Measurements from ENCODE around the gene OTUB2. TPM values are rescaled to one million over a fixed set of nuclear protein-coding genes. Genes with fewer than 3 reads are reported as not detected.
A peak's percentile ranks its signal among the peaks of the same experiment; 100 is the strongest.

OTUB2 gene
- not detected for total RNA-seq
- polyA plus RNA-seq (2013, experiment 1 of 2) = 0.29 TPM
- 0.68 TPM for polyA plus RNA-seq (2013, experiment 2 of 2)
- 0 to 3.8 (median 0.68) reads per million in 172 experiments for total RNA-seq

DNA sequence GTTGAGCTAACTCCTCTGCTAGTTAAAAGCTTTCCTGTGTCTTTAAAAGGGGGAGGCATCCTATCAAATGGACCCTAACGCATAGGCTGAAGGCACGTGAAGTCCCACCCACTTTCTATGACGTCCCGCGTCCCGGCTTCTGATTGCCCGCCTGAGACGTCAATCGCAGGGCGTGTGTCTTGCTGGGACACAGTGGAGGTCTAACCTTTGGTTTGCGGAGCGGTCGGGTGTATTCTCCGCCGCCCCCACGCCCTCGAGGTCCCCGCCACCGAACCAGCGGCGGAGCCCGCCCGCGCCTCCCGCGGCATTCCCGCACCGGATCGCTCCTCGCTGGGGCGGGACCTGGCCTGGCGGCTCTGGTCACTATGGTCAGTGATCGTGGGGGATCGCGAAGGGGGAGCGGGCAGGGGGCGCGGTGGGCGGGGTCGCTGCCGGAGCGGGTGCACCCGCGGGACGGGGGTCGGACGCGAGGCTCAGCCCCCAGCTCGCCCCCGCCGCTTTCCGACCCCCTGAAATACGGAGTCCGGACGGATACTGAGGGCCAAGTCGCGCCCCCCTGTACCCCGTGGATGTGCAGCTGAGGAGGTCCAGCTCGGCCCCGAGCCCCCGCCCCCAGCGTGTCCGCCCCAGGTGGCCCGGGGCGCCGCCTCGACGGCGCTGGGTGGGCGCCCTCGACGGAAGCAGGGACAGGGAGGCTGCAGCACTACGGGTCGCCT lies at the start of gene OTUB2:
Gene OTUB2 (plus strand): TSS at position 168 of the 716 bp plus-strand sequence. CDS start 198 bp downstream, at position 366.
- H3K4me3 Mint-ChIP-seq = peak within 1 kb of the TSS; percentile 81
- peaks cover 32% of the 10 kb centered on the region for H3K4me1 Mint-ChIP-seq (ENCODE audit: low read depth)
- H3K36me3 Mint-ChIP-seq (ENCODE audit: low read depth) = no peaks in the 10 kb centered on the region
- Histone ChIP-seq H3K9me3 (ENCODE audit: control insufficient read depth in 1 of 2, insufficient read depth in 1 of 2, low read length in 2 of 2) (no peaks in the 10 kb centered on the region), H3K36me3 (ENCODE audit: insufficient read depth, low read length) (no peaks in the 10 kb centered on the region), H3K4me3 (ENCODE audit: low read length) (peak within 1 kb of the TSS; percentile 31), H3K27me3 (ENCODE audit: control insufficient read depth in 1 of 2, insufficient read depth in 2 of 2, low read length in 2 of 2) (no peaks in the 10 kb centered on the region), H3K4me1 (ENCODE audit: insufficient read depth, low read length) (peaks cover 53% of the 10 kb centered on the region), H3K27ac (ENCODE audit: low read depth in 1 of 2, low read length in 2 of 2) (no peak within 1 kb of the TSS)
- peak within 1 kb of the TSS; percentile 10 for H3K27ac Mint-ChIP-seq
- peak; percentile 92 to 98 (median 96) for DNase-seq
- intact Hi-C loops (cut with DNase I, micrococcal nuclease) = loop anchor here in 1 of 2 experiments (5.0 kb wide), 1 partner anchor 56 kb away; the partner anchor contains the start of genes DDX24 and IFI27L1
- TF ChIP-seq CTCF (IDR thresholded peaks at IDR 0.05) = no peak
- CTCF ChIA-PET = interaction anchor here (1.0 to 1.5 kb wide), 4 partner anchors 10 to 119 kb away, joined by 3 to 7 read pairs (median 3); no protein-coding TSS in a partner anchor
- no peaks in the 10 kb centered on the region for H3K27me3 Mint-ChIP-seq
- peak; percentile 100 for ATAC-seq (ENCODE audit: poor library complexity)
- H3K9me3 Mint-ChIP-seq = no peaks in the 10 kb centered on the region
- POLR2A ChIA-PET = interaction anchor here (0.8 to 2.0 kb wide), 8 partner anchors 9 to 149 kb away, joined by 3 to 12 read pairs (median 4); partner anchors contain the start of genes DDX24, IFI27L1 and PPP4R4

DNA sequence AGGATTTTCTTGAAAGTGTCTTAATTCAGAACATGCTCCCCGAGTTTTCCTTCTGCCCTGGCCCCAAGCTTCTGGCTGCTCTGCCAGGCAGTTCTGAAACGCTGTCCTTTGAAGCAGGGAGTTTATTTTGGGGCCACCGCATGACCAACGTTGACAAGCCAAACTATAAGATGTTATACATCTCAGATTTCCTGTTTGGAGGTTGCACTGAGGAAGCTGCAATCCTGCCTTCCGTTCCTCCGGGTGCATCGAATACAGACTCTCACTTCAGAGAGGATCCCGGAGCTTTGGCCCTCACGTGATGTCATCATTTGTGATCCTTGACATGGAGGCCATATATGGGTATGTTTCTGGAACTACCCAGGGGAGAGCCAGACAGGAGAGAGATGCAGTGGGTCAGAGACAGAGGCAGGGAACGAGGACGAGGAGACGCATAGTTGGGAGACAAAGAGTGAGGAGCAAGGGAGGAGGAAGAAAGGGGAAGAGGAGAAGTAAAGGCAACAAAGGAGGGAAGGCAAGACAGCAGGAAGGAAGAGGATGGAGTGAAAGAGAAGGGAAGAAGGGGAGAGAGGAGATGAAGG lies 49.6 kb upstream of the OTUB2 start, which contains the start of gene ASB2:
Gene ASB2 (minus strand): TSS at position 94 of the 581 bp plus-strand sequence. CDS start 12,031 bp downstream, outside the sequence.
- CTCF ChIA-PET = interaction anchor here (10.3 kb wide), 1 partner anchor 35 kb away, joined by 163 read pairs; no protein-coding TSS in a partner anchor
- H3K4me3 Mint-ChIP-seq = peak within 1 kb of the TSS; percentile 8
- peaks cover 63% of the 10 kb centered on the region for H3K4me1 Mint-ChIP-seq (ENCODE audit: low read depth)
- peaks cover 88% of the 10 kb centered on the region for H3K4me1 ChIP-seq (ENCODE audit: insufficient read depth, low read length)
- H3K9me3 ChIP-seq (ENCODE audit: control insufficient read depth in 1 of 2, insufficient read depth in 1 of 2, low read length in 2 of 2) = peaks cover 12 to 19% of the 10 kb centered on the region in 2 experiments
- H3K27me3 Mint-ChIP-seq = no peaks in the 10 kb centered on the region
- POLR2A ChIA-PET = interaction anchor here (0.8 to 1.8 kb wide), 6 partner anchors 10 to 37 kb away, joined by 3 to 6 read pairs (median 4); no protein-coding TSS in a partner anchor
- DNase-seq (peak in 2 of 14 experiments; percentile 27 to 40), ATAC-seq (ENCODE audit: poor library complexity) (no peak)
- H3K36me3 ChIP-seq (ENCODE audit: insufficient read depth, low read length) = no peaks in the 10 kb centered on the region
- peak within 1 kb of the TSS; percentile 84 for H3K27ac Mint-ChIP-seq
- H3K36me3 Mint-ChIP-seq (ENCODE audit: low read depth) = peaks cover 9% of the 10 kb centered on the region
- H3K27me3 ChIP-seq (ENCODE audit: control insufficient read depth in 1 of 2, insufficient read depth in 2 of 2, low read length in 2 of 2) = no peaks in the 10 kb centered on the region
- TF ChIP-seq CTCF (IDR thresholded peaks at IDR 0.05) = no peak
- peaks cover 7% of the 10 kb centered on the region for H3K9me3 Mint-ChIP-seq
- H3K4me3 ChIP-seq (ENCODE audit: low read length) = peak within 1 kb of the TSS; percentile 17
- no peak within 1 kb of the TSS for H3K27ac ChIP-seq (ENCODE audit: low read depth in 1 of 2, low read length in 2 of 2)
- intact Hi-C loops (cut with DNase I, micrococcal nuclease) = loop anchor here in 1 of 2 experiments (2.0 kb wide), 1 partner anchor 16 kb away; no protein-coding TSS in a partner anchor

- Mint-ChIP-seq H3K4me3 (no peak overlapping the region), H3K36me3 (ENCODE audit: low read depth) (peaks cover 9% of the 10 kb centered on the region), H3K27me3 (no peaks in the 10 kb centered on the region), H3K4me1 (ENCODE audit: low read depth) (peaks cover 63% of the 10 kb centered on the region), H3K27ac (peak overlapping the region; percentile 84), H3K9me3 (peaks cover 7% of the 10 kb centered on the region)
- Histone ChIP-seq H3K4me3 (ENCODE audit: low read length) (no peak overlapping the region), H3K4me1 (ENCODE audit: insufficient read depth, low read length) (peaks cover 84% of the 10 kb centered on the region), H3K27ac (ENCODE audit: low read depth in 1 of 2, low read length in 2 of 2) (no peak overlapping the region), H3K36me3 (ENCODE audit: insufficient read depth, low read length) (no peaks in the 10 kb centered on the region), H3K9me3 (ENCODE audit: control insufficient read depth in 1 of 2, insufficient read depth in 1 of 2, low read length in 2 of 2) (peaks cover 12 to 19% of the 10 kb centered on the region in 2 experiments), H3K27me3 (ENCODE audit: control insufficient read depth in 1 of 2, insufficient read depth in 2 of 2, low read length in 2 of 2) (no peaks in the 10 kb centered on the region)
- intact Hi-C loops (cut with DNase I, micrococcal nuclease) = loop anchor here in 1 of 2 experiments (2.0 kb wide), 1 partner anchor 16 kb away; no protein-coding TSS in a partner anchor
- no peak for DNase-seq
- TF ChIP-seq CTCF (IDR thresholded peaks at IDR 0.05) = no peak
- ChIA-PET POLR2A (interaction anchor here (0.8 to 2.6 kb wide), 11 partner anchors 10 to 104 kb away, joined by 3 to 77 read pairs (median 9); partner anchors contain the start of genes DDX24 and IFI27L1), CTCF (interaction anchor here (0.7 to 10.3 kb wide), 2 partner anchors 36 to 203 kb away, joined by 3 to 163 read pairs; no protein-coding TSS in a partner anchor)
- no peak for ATAC-seq (ENCODE audit: poor library complexity)
Observed at GRCh38 chr14:93977171-93977570, 49.0 kb upstream of the OTUB2 start.
